ENCODE measurements around the gene MTMR3. TPM values are rescaled to one million over a fixed set of nuclear protein-coding genes. Genes with fewer than 3 reads are reported as not detected.

MTMR3 gene
- total and polyA plus RNA-seq, 3 experiments from 2014 or later, result 19.7 to 22.5 (median 20.6) TPM

GRCh38 chr22:30021338-30021737 is 138.4 kb downstream of the MTMR3 start:
- ChIA-PET POLR2A (no interaction called here), CTCF (interaction anchor here (0.7 kb wide), 1 partner anchor 16 kb away, joined by 3 read pairs; no protein-coding TSS in a partner anchor)
- DNase-seq, result no peak
- no peaks in the 10 kb centered on the region for H3K27me3 Mint-ChIP-seq
- Histone ChIP-seq H3K27me3 (ENCODE audit: insufficient read depth, low read length, poor library complexity, severe bottlenecking) (no peaks in the 10 kb centered on the region), H3K27ac (ENCODE audit: low read depth, low read length) (no peak overlapping the region), H3K9me3 (ENCODE audit: low read length) (no peaks in the 10 kb centered on the region), H3K4me1 (ENCODE audit: insufficient read depth, low read length) (no peaks in the 10 kb centered on the region), H3K36me3 (ENCODE audit: insufficient read depth, low read length) (peaks cover 73% of the 10 kb centered on the region), H3K4me3 (ENCODE audit: low read length) (no peak overlapping the region)
- no peaks in the 10 kb centered on the region for H3K4me1 Mint-ChIP-seq
- peaks cover 10 to 99% (median 34%) of the 10 kb centered on the region in 3 donors for H3K36me3 Mint-ChIP-seq
- no peaks in the 10 kb centered on the region for H3K9me3 Mint-ChIP-seq
- no peak overlapping the region for H3K4me3 Mint-ChIP-seq
- peak overlapping the region in 1 of 8 donors; percentile 55 for H3K27ac Mint-ChIP-seq

GRCh38 chr22:30021881-30022619 is 139.1 kb downstream of the MTMR3 start:
- no peaks in the 10 kb centered on the region for H3K4me1 Mint-ChIP-seq
- no peak for DNase-seq
- Histone ChIP-seq H3K4me1 (ENCODE audit: insufficient read depth, low read length) (no peaks in the 10 kb centered on the region), H3K27me3 (ENCODE audit: insufficient read depth, low read length, poor library complexity, severe bottlenecking) (no peaks in the 10 kb centered on the region), H3K9me3 (ENCODE audit: low read length) (no peaks in the 10 kb centered on the region), H3K36me3 (ENCODE audit: insufficient read depth, low read length) (peaks cover 66% of the 10 kb centered on the region), H3K27ac (ENCODE audit: low read depth, low read length) (no peak overlapping the region), H3K4me3 (ENCODE audit: low read length) (no peak overlapping the region)
- POLR2A ChIA-PET, result no interaction called here
- CTCF ChIA-PET, result interaction anchor here (0.6 to 0.7 kb wide), 2 partner anchors 17 to 1754 kb away, joined by 3 read pairs; no protein-coding TSS in a partner anchor
- H3K36me3 Mint-ChIP-seq, result peaks cover 13 to 99% (median 32%) of the 10 kb centered on the region in 3 donors
- no peaks in the 10 kb centered on the region for H3K27me3 Mint-ChIP-seq
- peak overlapping the region in 5 of 8 donors; percentile 30 to 78 (median 43) for H3K27ac Mint-ChIP-seq
- H3K4me3 Mint-ChIP-seq, result no peak overlapping the region
- no peaks in the 10 kb centered on the region for H3K9me3 Mint-ChIP-seq

GRCh38 chr22:30023099-30023660 is 140.2 kb downstream of the MTMR3 start:
- DNase-seq, result no peak
- Histone ChIP-seq H3K36me3 (ENCODE audit: insufficient read depth, low read length) (peaks cover 55% of the 10 kb centered on the region), H3K27ac (ENCODE audit: low read depth, low read length) (no peak overlapping the region), H3K4me3 (ENCODE audit: low read length) (no peak overlapping the region), H3K9me3 (ENCODE audit: low read length) (no peaks in the 10 kb centered on the region), H3K27me3 (ENCODE audit: insufficient read depth, low read length, poor library complexity, severe bottlenecking) (no peaks in the 10 kb centered on the region), H3K4me1 (ENCODE audit: insufficient read depth, low read length) (no peaks in the 10 kb centered on the region)
- CTCF ChIA-PET, result interaction anchor here (1.2 kb wide), 1 partner anchor 18 kb away, joined by 6 read pairs; no protein-coding TSS in a partner anchor
- Mint-ChIP-seq H3K4me3 (no peak overlapping the region), H3K27me3 (no peaks in the 10 kb centered on the region), H3K27ac (no peak overlapping the region), H3K36me3 (peaks cover 16 to 98% (median 35%) of the 10 kb centered on the region in 3 donors), H3K9me3 (no peaks in the 10 kb centered on the region), H3K4me1 (no peaks in the 10 kb centered on the region)
- POLR2A ChIA-PET, result no interaction called here

- H3K27me3 ChIP-seq (ENCODE audit: insufficient read depth, low read length, poor library complexity, severe bottlenecking), result no peaks in the 10 kb centered on the region
- Mint-ChIP-seq H3K4me3 (no peak overlapping the region), H3K27ac (no peak overlapping the region), H3K36me3 (peaks cover 16 to 97% (median 32%) of the 10 kb centered on the region in 3 donors), H3K4me1 (no peaks in the 10 kb centered on the region), H3K27me3 (no peaks in the 10 kb centered on the region), H3K9me3 (no peaks in the 10 kb centered on the region)
- no peak for DNase-seq
- no peak overlapping the region for H3K27ac ChIP-seq (ENCODE audit: low read depth, low read length)
- H3K4me3 ChIP-seq (ENCODE audit: low read length), result no peak overlapping the region
- H3K9me3 ChIP-seq (ENCODE audit: low read length), result no peaks in the 10 kb centered on the region
- peaks cover 52% of the 10 kb centered on the region for H3K36me3 ChIP-seq (ENCODE audit: insufficient read depth, low read length)
- H3K4me1 ChIP-seq (ENCODE audit: insufficient read depth, low read length), result no peaks in the 10 kb centered on the region
- ChIA-PET POLR2A (no interaction called here), CTCF (interaction anchor here (1.2 kb wide), 1 partner anchor 19 kb away, joined by 6 read pairs; no protein-coding TSS in a partner anchor)
Observed at GRCh38 chr22:30024231-30024630, 141.3 kb downstream of the MTMR3 start.

GRCh38 chr22:30025221-30025620 is 142.2 kb downstream of the MTMR3 start:
- Mint-ChIP-seq H3K27me3 (no peaks in the 10 kb centered on the region), H3K27ac (no peak overlapping the region), H3K4me3 (no peak overlapping the region), H3K36me3 (peaks cover 16 to 92% (median 29%) of the 10 kb centered on the region in 3 donors), H3K9me3 (no peaks in the 10 kb centered on the region), H3K4me1 (no peaks in the 10 kb centered on the region)
- CTCF ChIA-PET, result no interaction called here
- no peak overlapping the region for H3K27ac ChIP-seq (ENCODE audit: low read depth, low read length)
- no peaks in the 10 kb centered on the region for H3K4me1 ChIP-seq (ENCODE audit: insufficient read depth, low read length)
- H3K36me3 ChIP-seq (ENCODE audit: insufficient read depth, low read length), result peaks cover 44% of the 10 kb centered on the region
- no peaks in the 10 kb centered on the region for H3K27me3 ChIP-seq (ENCODE audit: insufficient read depth, low read length, poor library complexity, severe bottlenecking)
- H3K9me3 ChIP-seq (ENCODE audit: low read length), result no peaks in the 10 kb centered on the region
- POLR2A ChIA-PET, result no interaction called here
- DNase-seq, result no peak
- H3K4me3 ChIP-seq (ENCODE audit: low read length), result no peak overlapping the region

GRCh38 chr22:30026756-30027155 is 143.8 kb downstream of the MTMR3 start:
- Histone ChIP-seq H3K27ac (ENCODE audit: low read depth, low read length) (no peak overlapping the region), H3K9me3 (ENCODE audit: low read length) (no peaks in the 10 kb centered on the region), H3K4me1 (ENCODE audit: insufficient read depth, low read length) (no peaks in the 10 kb centered on the region), H3K27me3 (ENCODE audit: insufficient read depth, low read length, poor library complexity, severe bottlenecking) (no peaks in the 10 kb centered on the region), H3K4me3 (ENCODE audit: low read length) (no peak overlapping the region), H3K36me3 (ENCODE audit: insufficient read depth, low read length) (peaks cover 33% of the 10 kb centered on the region)
- no peak overlapping the region for H3K4me3 Mint-ChIP-seq
- peaks cover 16 to 76% (median 18%) of the 10 kb centered on the region in 3 donors for H3K36me3 Mint-ChIP-seq
- no peak for DNase-seq
- ChIA-PET CTCF (no interaction called here), POLR2A (no interaction called here)
- H3K27me3 Mint-ChIP-seq, result no peaks in the 10 kb centered on the region
- peak overlapping the region in 2 of 8 donors; percentile 52 to 53 for H3K27ac Mint-ChIP-seq
- no peaks in the 10 kb centered on the region for H3K4me1 Mint-ChIP-seq
- H3K9me3 Mint-ChIP-seq, result no peaks in the 10 kb centered on the region

- no peaks in the 10 kb centered on the region for H3K9me3 Mint-ChIP-seq
- no peaks in the 10 kb centered on the region for H3K9me3 ChIP-seq (ENCODE audit: low read length)
- ChIA-PET CTCF (no interaction called here), POLR2A (no interaction called here)
- no peaks in the 10 kb centered on the region for H3K27me3 ChIP-seq (ENCODE audit: insufficient read depth, low read length, poor library complexity, severe bottlenecking)
- peak overlapping the region in 3 of 8 donors; percentile 47 to 53 (median 52) for H3K27ac Mint-ChIP-seq
- DNase-seq, result no peak
- H3K27me3 Mint-ChIP-seq, result no peaks in the 10 kb centered on the region
- peaks cover 29% of the 10 kb centered on the region for H3K36me3 ChIP-seq (ENCODE audit: insufficient read depth, low read length)
- H3K36me3 Mint-ChIP-seq, result peaks cover 16 to 72% (median 17%) of the 10 kb centered on the region in 3 donors
- H3K27ac ChIP-seq (ENCODE audit: low read depth, low read length), result no peak overlapping the region
- no peak overlapping the region for H3K4me3 Mint-ChIP-seq
- no peaks in the 10 kb centered on the region for H3K4me1 Mint-ChIP-seq
- no peaks in the 10 kb centered on the region for H3K4me1 ChIP-seq (ENCODE audit: insufficient read depth, low read length)
- H3K4me3 ChIP-seq (ENCODE audit: low read length), result no peak overlapping the region
Observed at GRCh38 chr22:30027169-30027568, 144.2 kb downstream of the MTMR3 start.

- POLR2A ChIA-PET, result no interaction called here
- H3K4me3 Mint-ChIP-seq, result no peak overlapping the region
- H3K36me3 ChIP-seq (ENCODE audit: insufficient read depth, low read length), result peaks cover 25% of the 10 kb centered on the region
Observed at GRCh38 chr22:30027791-30028190, 144.8 kb downstream of the MTMR3 start.

More at GRCh38 chr22:30027791-30028190, 144.8 kb downstream of the MTMR3 start:
- Histone ChIP-seq H3K4me3 (ENCODE audit: low read length) (no peak overlapping the region), H3K9me3 (ENCODE audit: low read length) (no peaks in the 10 kb centered on the region), H3K27ac (ENCODE audit: low read depth, low read length) (no peak overlapping the region), H3K27me3 (ENCODE audit: insufficient read depth, low read length, poor library complexity, severe bottlenecking) (no peaks in the 10 kb centered on the region), H3K4me1 (ENCODE audit: insufficient read depth, low read length) (no peaks in the 10 kb centered on the region)
- H3K27me3 Mint-ChIP-seq, result no peaks in the 10 kb centered on the region
- H3K27ac Mint-ChIP-seq, result peak overlapping the region in 1 of 8 donors; percentile 8
- no peak for DNase-seq
- CTCF ChIA-PET, result no interaction called here
- H3K36me3 Mint-ChIP-seq, result peaks cover 16 to 66% (median 17%) of the 10 kb centered on the region in 3 donors
- no peaks in the 10 kb centered on the region for H3K4me1 Mint-ChIP-seq
- no peaks in the 10 kb centered on the region for H3K9me3 Mint-ChIP-seq

Data from CD8-positive, alpha-beta memory T cell (primary cell).